Measurements from ENCODE around the gene ABCC2.
"Not testable (repeated sequence)": the region's sequence is repeated elsewhere in the genome, so short reads cannot be mapped to it uniquely, and the experiment has no call there.

The ABCC2 gene

DNA sequence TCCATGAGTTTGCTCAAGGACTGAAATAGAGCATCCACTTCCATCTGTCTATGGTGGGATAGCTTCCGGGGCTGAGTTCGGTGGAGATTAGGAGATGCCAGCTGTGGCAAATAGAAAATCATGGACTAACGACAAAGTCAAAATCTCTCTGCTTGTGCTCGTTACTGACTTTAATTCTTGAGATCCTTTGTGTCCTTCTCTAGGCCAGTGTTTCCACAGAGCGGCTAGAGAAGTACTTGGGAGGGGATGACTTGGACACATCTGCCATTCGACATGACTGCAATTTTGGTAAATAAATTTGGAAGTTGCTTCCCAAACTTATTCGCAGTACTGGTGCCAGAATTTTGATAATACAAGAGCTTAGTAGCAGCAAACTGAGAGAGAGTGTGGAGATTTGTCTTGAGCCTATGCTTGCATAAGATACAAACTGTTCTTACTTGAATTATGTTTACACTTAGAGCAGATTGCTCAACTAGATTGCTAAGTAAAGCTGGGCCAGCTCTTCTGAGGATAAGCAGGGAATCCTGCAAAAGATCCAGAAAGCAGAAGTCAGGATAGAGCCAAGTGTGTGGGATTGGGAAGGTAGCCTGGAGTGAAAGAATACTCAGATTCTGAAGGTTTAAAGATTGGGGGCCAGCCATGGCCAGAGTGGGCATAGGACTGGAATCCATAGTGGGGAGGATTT is 27.6 kb downstream of the ABCC2 start:
- DNase-seq, result no peak

DNA sequence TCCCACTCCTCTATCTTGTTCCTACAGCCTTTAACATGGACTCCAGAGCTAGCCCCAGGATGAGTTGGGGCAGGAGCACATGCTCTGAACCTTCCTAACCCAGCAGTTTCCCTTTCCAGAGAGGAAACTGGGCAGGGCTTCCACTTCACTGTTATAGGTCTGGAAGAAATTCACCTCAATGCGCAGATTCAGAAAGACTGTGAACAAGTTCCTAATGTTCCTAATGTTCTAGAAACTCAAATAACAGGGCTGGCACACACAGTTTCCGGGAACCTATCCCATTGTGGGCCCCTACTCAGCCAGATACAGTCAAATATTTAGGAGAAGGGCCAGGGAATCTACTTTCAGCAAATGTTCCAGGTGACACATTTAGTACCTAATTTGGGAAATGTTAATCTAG is 29.7 kb downstream of the ABCC2 start:
- DNase-seq, result no peak

DNA sequence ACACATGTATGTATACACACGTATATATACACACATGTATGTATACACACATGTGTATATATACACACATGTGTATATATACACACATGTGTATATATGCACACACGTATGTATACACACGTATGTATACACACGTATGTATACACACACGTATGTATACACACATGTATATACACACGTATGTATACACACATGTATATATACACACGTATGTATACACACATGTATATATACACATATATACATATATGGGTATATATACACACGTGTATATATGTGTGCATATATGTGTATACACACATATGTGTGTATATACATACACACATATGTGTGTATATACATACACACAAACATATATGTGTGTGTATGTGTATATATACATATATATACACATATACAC is 31.7 kb downstream of the ABCC2 start:
- no peak for DNase-seq

DNA sequence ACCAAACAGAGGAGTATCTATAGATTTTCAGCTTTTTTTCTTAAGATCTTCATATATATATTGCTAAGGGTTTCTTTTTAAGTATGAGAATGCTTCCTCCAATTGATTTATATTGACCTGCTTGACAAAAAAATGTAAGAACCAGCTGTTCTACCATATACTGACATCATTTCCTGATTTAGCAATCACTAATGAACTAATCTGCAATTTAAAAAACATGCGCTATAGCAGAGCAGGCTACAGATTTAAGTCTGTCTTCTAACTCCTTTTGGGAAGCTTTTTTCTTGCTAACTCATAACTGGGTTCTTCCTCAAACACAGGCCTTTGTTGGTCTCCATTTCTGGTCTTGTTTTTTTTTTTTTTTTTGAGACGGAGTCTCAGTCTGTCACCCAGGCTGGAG is 33.2 kb downstream of the ABCC2 start:
- DNase-seq, result no peak

DNA sequence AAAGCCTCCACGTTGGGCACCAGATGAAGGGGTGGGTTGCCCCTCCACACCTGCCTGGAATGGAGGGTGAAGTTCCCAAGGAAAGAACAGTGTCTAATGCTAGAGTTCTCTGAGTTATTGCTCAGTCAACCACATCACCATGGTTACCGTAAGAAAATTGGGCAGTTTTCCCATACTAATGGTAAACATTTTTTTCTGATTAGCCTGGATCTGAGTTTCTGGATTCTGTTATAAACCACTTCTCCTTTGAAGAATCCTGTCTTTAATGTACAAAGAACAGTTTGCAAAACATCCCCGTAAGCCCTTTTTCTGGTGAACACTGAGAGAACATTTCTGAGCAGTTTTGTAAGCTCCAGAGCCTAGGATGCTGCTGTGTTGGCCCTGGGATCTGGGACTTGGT is 45.5 kb downstream of the ABCC2 start:
- no peak for DNase-seq

DNA sequence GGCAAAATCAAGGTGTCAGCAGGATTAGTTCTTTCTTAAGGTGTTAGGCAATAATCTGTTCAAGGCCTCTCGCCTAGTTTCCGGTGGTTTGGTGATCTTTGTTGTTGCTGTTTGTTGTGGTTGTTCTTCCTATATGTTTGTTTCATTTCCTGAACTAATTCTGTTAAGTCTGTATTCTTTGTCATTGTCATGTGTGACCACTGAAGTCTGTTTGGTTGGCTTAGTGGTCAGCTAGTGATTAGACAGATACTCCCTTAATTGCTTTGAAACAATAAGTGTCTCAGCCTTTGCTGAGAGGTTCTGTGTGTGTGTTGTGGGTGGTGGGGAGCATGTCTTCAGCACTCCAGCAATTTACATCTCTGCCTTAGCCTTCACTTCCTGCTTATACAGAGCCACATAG is 46.0 kb downstream of the ABCC2 start:
- DNase-seq, result no peak

DNA sequence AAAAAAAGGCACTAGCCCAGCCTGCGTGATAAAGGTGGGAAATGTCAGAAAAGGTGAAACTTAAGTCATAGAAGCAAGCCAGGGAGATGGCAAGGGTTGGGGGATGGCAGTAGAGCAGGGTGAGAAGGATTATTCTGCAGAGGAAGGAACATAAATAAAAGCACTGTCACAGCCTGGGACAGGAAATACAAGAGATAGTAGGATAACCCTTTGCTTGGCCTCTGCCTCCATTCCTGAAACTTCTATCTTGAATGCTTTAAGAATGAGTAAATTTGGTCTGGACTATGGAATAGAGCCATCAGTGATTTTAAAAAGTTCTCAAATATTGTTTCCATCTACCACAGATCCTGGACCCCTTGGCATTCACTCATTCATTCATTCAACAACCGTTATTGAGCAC is 50.0 kb downstream of the ABCC2 start:
- DNase-seq, result no peak

DNA sequence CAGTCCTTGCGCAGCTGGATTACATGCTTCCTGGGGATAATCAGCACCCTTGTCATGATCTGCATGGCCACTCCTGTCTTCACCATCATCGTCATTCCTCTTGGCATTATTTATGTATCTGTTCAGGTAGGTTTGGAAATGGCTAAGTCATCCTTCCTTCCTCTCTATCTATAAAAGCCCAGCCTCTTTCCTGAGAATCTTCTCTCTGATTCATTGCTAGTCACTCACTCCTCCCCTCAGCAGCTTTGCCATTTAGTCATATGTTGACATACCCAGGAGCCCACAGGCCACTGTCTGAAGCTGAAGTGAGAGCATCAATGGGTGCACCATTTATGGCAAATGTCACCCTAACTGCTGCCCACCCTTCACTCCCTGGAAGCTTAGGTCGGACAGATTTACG is 52.0 kb downstream of the ABCC2 start:
- DNase-seq, result no peak

DNA sequence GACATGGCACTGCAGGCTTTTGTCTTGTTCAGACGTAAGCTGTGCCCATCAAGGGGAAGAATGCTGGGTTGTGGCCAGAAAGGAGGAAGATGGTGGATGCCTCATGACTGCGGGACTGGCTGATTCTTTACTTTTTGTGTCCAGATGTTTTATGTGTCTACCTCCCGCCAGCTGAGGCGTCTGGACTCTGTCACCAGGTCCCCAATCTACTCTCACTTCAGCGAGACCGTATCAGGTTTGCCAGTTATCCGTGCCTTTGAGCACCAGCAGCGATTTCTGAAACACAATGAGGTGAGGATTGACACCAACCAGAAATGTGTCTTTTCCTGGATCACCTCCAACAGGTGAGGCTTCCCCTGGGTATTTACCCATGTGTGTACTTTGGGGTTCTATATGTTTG is 53.5 kb downstream of the ABCC2 start:
- no peak for DNase-seq

DNA sequence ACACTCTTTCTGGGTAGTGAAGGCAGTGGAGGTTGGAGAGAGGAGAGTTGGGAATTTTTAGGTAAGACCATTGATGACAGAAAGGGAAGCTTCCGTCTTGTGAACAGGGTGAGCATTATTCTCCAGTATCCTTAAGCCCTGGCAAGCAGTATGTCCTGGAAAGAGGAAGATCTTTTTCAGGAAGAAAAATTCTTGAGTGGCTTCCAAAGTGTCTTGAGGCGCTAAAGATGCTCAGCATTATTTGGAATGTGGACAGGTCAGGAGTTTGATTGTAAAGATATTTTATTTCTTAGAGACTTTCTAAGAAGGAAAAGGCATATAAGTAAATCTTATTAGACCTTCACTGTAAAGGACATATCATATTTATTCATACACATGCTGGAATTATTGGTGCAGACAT is 54.3 kb downstream of the ABCC2 start:
- no peak for DNase-seq

DNA sequence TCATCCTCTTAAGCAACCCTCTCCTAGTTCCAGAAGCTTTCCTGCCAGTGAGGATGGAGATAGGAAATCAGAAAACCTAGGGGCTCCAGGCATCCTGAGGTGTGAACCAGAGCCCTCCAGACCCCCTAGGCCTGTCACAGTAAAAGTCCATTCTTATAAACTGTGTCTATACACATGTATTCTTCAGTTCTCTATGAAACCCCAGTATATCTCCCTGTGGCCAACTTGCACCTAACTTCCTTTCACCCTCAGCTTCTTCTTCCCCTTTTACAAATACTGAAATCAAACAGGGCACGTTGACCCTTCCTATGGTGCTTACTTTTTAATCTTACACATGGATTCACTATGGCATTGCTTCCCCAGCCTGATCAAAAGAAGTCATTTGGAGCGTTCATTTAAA is 58.4 kb downstream of the ABCC2 start:
- not testable (repeated sequence) for DNase-seq

DNA sequence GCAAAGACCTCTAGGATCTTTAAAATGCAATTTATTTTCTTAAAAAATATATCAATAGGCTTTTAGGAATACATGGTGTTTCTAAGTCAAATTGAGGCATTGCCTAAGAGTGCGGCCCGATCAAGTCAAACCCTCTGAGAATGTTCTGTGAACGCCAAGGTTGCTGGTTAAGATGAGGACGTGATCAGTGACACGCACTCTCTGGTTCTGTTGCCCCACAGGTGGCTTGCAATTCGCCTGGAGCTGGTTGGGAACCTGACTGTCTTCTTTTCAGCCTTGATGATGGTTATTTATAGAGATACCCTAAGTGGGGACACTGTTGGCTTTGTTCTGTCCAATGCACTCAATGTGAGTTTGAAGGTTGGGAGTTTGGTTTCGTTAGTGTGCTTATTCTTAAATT is 59.3 kb downstream of the ABCC2 start:
- no peak for DNase-seq

DNA sequence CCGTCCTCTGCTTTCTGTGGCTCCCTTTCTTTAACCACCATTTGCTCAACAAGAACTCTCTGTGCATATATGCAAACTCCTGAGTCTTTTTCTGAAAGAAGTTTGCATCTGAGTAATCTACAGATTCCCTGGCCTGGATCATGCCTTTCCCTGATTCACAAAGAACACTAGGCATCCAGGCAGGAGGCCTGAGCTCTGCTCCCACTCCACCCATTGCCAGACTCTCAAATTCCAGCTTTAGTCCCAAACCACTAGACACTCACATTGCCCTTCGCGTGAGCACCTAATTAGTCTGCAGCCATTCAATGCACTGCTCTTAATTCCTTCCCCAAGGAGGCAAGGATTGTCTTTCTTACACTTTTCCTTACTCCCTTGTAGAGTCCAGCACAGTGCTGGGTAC is 60.9 kb downstream of the ABCC2 start:
- DNase-seq, result no peak

DNA sequence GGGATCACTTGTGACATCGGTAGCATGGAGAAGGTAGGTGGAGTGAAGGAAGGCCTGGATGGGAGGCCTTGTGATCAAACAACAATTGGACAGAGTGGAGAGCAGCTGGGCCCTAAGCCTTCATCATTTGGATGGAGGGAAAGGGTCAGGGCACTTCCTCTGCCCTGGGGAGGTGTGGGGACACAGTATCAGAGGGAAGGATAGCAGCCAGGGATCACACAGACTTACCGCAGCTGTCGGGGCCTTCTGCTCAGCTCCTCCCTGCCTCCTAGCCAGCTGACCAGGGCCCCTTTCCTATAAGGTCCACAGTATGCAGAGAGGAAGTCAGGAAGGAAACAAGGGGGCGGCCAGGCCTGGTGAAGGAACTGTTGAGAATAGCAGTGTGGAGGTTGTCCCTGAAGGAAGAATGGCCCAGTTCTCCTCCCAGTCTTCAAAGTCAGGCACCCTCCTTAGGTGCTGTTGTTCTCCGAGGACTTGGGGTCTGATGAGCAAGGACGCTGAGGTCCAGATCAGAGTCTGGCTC is 62.1 kb downstream of the ABCC2 start:
- DNase-seq, result no peak

DNA sequence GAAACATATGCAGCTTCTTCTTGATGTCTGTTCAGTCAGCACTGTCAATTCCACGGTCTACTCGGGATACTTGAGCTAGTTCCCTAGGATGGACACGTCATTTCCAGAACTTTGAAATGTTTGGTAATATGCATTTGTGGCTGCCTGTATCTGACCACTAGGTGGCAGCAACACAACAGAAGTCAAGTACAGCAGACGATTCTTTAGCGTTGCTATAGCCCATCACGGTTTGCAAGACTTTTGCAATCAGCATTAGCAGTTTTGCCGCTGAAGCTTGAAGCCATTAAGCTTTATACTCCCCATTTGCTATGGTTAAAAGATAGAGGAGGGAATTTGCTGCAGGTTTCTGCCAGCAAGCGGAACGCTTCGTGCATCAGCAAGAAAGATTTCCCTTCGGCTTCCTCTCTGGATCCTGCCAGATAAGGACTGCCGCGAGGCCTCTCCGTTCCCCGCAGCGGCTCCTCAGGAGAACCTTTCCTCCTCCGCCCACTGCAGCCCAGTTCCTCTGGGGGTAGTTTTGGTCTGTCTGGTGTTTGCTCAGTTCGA is 63.5 kb downstream of the ABCC2 start:
- peak; percentile 53 for DNase-seq

DNA sequence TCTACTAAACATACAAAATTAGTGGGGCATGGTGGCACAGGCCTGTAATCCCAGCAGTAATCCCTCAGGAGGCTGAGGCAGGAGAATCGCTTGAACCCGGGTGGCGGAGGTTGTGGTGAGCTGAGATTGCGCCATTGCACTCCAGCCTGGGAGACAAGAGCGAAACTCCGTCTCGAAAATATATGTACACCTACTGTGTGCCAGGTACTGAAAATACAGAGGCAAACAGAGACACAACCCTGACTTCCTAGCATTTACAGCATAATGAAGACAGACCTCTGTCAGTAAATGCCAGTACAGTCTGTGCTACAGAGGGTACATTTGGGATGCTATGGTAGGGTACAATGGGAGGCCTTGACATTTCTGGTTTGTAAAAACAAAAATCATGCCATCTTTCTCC is 66.6 kb downstream of the ABCC2 start:
- DNase-seq, result no peak

DNA sequence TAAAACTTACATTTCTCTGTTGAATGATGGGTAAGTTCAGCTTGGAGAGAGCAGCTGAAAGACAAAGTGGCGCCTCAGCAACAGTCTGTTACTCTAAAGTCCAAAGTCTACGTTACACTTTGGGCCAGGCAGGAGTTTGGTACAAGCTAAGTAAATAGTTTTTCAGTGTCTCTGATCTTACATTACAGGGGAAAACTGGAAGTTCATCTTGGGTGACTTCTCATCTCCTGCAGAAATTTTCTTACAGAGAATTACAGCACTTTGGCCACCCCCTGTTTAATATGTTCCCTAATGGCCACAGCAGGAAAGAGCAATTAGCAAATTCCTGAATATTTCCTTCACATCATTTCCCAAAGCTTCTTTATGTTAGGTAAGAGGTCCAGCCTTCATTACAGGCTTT is 67.1 kb downstream of the ABCC2 start:
- DNase-seq, result no peak

DNA sequence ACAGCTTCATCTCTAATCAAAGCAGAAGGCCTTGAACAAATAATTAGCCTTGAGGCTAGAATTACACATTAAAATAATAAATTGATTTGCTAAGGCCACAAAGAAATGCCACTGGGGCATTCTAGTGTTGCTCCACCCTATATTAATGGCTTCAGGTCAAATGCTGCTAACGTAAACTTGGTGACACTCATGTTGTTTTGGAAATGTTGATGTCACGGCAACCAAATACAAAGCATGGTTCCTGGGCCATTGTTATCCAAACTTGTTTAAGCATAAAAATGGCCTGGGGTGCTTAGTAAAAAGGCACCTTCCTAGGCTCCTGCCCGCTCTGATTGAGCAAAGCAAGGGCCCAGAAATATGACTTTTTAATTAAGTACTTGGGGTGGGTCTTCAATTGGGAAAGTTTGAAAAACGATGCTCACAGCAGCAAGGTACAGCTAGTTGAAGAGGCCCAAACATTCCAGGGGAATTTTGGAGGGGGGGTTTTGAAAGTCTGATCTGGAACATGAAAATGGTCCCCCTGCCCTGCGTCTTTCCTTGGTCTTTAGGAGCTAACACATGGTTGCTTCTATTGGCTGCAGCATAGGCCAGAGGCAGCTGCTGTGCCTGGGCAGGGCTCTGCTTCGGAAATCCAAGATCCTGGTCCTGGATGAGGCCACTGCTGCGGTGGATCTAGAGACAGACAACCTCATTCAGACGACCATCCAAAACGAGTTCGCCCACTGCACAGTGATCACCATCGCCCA is 67.8 kb downstream of the ABCC2 start:
- no peak for DNase-seq

DNA sequence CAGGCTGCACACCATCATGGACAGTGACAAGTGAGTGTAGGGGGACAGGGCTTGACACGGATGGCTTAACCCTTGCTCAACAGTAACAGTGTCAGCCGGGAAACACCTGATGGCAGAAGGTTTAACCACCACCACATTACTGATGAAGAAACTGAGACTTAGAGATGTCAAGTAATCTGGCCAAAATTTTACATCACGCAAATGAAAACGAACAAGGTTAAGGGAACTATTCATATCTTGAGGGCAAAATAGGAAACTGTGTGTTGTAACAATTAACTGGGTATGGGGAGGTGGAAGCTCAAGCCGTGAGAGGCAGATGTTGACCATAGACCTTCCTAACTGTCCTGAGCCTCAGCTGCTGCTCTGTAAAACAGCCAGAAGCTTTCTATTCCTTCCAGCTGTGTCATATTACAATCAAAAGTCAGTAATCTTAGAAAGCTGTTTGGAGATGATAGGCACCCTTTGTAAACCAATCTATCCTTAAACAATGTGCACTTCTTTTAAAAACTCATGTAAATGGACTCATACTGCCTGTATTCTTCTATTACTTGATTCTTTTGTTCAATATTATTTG is 68.4 kb downstream of the ABCC2 start:
- no peak for DNase-seq

DNA sequence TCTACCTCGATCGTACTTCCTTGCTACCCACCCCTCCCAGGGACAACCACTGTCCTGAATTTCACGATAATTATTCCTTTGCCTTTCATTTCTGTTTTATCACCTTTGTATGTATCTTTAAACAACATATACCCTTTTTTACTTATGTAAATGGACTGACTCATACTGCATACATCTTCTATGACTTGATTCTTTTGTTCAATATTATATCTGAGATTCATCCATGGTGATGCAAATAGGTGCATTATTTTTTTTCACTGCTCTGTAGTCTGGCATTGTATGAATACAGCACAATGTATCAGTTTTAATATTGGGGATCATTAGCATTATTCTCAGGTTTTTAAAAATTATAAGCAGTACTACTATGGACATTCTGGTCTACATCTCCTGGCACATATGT is 69.4 kb downstream of the ABCC2 start:
- DNase-seq, result no peak

DNA sequence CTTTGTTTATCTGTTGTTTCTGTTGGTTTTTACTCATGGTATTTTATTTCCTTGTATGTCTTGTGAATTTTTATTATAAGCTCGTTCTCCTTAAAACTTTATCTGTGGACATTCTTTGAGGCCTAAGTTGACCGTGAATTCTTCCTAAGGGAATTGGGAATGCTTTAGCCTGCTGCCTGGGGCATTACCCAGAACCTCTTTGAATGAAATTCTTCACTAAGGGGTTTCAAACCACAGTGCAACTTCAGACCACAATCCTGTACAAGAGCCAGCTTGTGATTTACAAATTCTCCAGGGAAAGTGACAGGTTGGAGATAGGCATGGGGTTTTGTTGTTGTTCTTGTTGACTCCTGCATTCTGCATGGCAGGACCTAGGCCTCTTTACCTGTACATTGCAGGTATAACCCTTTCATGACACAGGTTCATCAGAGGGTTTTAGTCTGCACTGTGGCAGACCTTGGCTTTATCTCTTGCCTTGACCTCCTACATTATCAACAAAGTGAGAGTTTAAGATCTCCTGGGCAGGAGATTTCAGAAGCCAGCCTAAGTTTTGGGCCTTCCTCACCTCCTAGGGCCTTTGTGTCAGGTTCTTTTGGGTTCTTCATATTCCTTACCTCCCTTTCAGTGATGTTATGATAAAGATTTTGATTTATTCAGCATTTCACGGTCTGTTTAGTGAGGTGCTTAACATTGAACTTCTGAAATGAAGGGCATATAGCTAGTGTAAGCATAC is 70.2 kb downstream of the ABCC2 start:
- DNase-seq, result no peak

DNA sequence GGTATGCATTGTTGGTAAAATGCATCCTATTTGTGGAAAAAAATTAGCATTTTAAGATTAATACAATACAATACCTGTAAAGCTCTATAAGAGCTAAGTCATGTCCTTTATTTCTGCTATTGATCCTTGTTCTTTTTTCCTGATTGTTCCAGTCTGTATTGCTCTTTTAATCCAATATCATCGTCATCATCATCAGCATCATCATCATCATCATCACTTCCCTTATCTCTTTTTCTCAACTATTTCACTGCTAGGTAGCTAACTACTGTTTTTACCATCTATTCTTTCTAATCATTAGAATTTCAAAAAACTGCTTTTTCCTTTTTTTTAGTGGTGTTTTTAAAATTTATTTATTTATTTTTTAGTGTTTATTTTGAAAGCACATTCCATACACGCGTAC is 71.2 kb downstream of the ABCC2 start:
- DNase-seq, result no peak

DNA sequence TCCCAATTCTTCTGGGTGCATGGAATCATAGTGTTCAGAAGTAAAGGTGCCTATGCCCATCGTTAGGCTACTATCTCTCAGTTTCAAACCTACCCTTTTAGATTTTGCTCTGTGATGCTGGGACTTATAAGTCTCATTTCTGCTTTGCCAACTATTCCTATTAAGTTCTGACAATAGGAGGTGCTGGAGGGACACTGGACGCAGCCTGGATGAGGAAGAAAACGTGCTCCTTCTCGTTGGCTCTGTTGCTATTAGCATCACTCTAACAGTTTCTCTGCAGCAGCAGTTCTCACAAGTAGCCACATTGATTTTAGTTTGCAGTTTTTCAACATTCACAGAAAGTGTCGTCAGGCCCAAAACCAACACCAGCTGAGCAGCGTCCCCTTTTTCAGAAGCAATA is 72.4 kb downstream of the ABCC2 start:
- DNase-seq, result no peak

Measured in stimulated activated naive CD4-positive, alpha-beta T cell treated with Interleukin-2 at 50 U/mL for 16 hours (primary cell).